GM23338 (cell line): ENCODE results near the gene EPHA3. TPM values are rescaled to one million over a fixed set of nuclear protein-coding genes. Genes with fewer than 3 reads are reported as not detected.

Experiments used
- ATAC-seq: fragments of 200-7000 bp; cut with Tn5 transposase; 3 replicates; pipeline ENCODE4 v1.9.1; 2020
- DNase-seq: peaks from one replicate; pipeline ENCODE4 v3.0.0-alpha.2; 2015; ENCODE audit warnings: low spot score
- H2AFZ ChIP-seq: fragments of 200-600 bp; sonication (generic); 2 replicates; pipeline ENCODE4 v1.8.0; 2016; ENCODE audit warnings: antibody characterized with exemption, mild to moderate bottlenecking, moderate library complexity
- H3F3A ChIP-seq: fragments of 200-600 bp; sonication (generic); replicated peaks from 2 replicates; pipeline ENCODE4 v1.8.0; 2017; ENCODE audit warnings: antibody characterized with exemption, mixed run types, low read depth
- H3K27ac ChIP-seq: fragments of 200-600 bp; sonication (generic); 2 replicates; pipeline ENCODE4 v1.6.1; 2016; ENCODE audit warnings: low read depth
- H3K27me3 ChIP-seq: fragments of 200-600 bp; sonication (generic); 2 replicates; pipeline ENCODE4 v1.8.0; 2016; ENCODE audit warnings: mild to moderate bottlenecking, mixed run types, moderate library complexity; ENCODE audit not compliant: insufficient read depth
- H3K36me3 ChIP-seq: fragments of 200-600 bp; sonication (generic); 2 replicates; pipeline ENCODE4 v1.8.0; 2016; ENCODE audit warnings: mild to moderate bottlenecking; ENCODE audit not compliant: insufficient read depth
- H3K4me1 ChIP-seq: fragments of 200-600 bp; sonication (generic); 2 replicates; pipeline ENCODE4 v1.8.0; 2016; ENCODE audit warnings: mild to moderate bottlenecking, moderate library complexity; ENCODE audit not compliant: insufficient read depth
- H3K4me2 ChIP-seq: fragments of 200-600 bp; sonication (generic); 2 replicates; pipeline ENCODE4 v1.7.1; 2017; ENCODE audit warnings: mixed run types
- H3K4me3 ChIP-seq: fragments of 200-600 bp; sonication (generic); 2 replicates; pipeline ENCODE4 v1.6.1; 2016; ENCODE audit warnings: mixed run types
- H3K79me2 ChIP-seq: fragments of 200-600 bp; sonication (generic); replicated peaks from 2 replicates; pipeline ENCODE4 v1.8.0; 2017; ENCODE audit warnings: mild to moderate bottlenecking; ENCODE audit not compliant: insufficient read depth
- H3K9me2 ChIP-seq: fragments of 200-600 bp; sonication (generic); 2 replicates; pipeline ENCODE4 v1.8.0; 2017; ENCODE audit not compliant: insufficient read depth
- H4K20me1 ChIP-seq: fragments of 200-600 bp; sonication (generic); replicated peaks from 2 replicates; pipeline ENCODE4 v1.8.0; 2017; ENCODE audit warnings: mild to moderate bottlenecking; ENCODE audit not compliant: insufficient read depth
- H3K27ac Mint-ChIP-seq: 2 replicates; pipeline ENCODE4 v1.8.0; 2020; ENCODE audit warnings: inconsistent platforms, mild to moderate bottlenecking, moderate library complexity, mixed read lengths
- H3K27me3 Mint-ChIP-seq: 3 replicates; pipeline ENCODE4 v1.8.0; 2022; ENCODE audit warnings: low read depth, mild to moderate bottlenecking, moderate library complexity, mixed read lengths, inconsistent platforms; ENCODE audit not compliant: insufficient read depth, poor library complexity
- H3K36me3 Mint-ChIP-seq: 3 replicates; pipeline ENCODE4 v1.8.0; 2021; ENCODE audit warnings: low read depth, mild to moderate bottlenecking, inconsistent platforms, moderate library complexity, mixed read lengths
- H3K4me1 Mint-ChIP-seq: 3 replicates; pipeline ENCODE4 v1.8.0; 2020; ENCODE audit warnings: mild to moderate bottlenecking, inconsistent platforms, mixed read lengths
- H3K4me3 Mint-ChIP-seq: 3 replicates; pipeline ENCODE4 v1.8.0; 2021; ENCODE audit warnings: moderate library complexity, mild to moderate bottlenecking, inconsistent platforms, mixed read lengths
- H3K9me3 Mint-ChIP-seq: 3 replicates; pipeline ENCODE4 v1.8.0; 2020; ENCODE audit warnings: moderate library complexity, mild to moderate bottlenecking, inconsistent platforms, mixed read lengths
- CREB1 ChIP-seq: fragments of 250-450 bp; sonication (Bioruptor Pico); IDR thresholded peaks from 2 replicates; pipeline ENCODE4 v1.5.0; 2020; ENCODE audit warnings: low read depth, mild to moderate bottlenecking, moderate library complexity
- CTCF ChIP-seq, 2 experiments: fragments of 200-600 bp in 1 of 2; sonication (generic) in 1 of 2; conservative IDR thresholded peaks; 2 replicates each; pipeline versions ENCODE4 v1.5.1 to v1.6.1; 2016 to 2017; ENCODE audit warnings: antibody characterized with exemption in 2 of 2, low read depth in 2 of 2, mild to moderate bottlenecking in 2 of 2, moderate library complexity in 1 of 2
- ETS1 ChIP-seq: IDR thresholded peaks from 2 replicates; pipeline ENCODE4 v1.6.1; 2016; ENCODE audit warnings: antibody characterized with exemption
- EZH2 ChIP-seq: fragments of 200-600 bp; sonication (generic); IDR thresholded peaks from one replicate; pipeline ENCODE4 v1.8.0; 2017; ENCODE audit warnings: antibody characterized with exemption, mild to moderate bottlenecking, low read depth; ENCODE audit not compliant: unreplicated experiment
- EZH2phosphoT487 ChIP-seq: fragments of 200-600 bp; sonication (generic); IDR thresholded peaks from one replicate; pipeline ENCODE4 v1.8.1; 2018; ENCODE audit warnings: antibody characterized with exemption; ENCODE audit not compliant: unreplicated experiment
- JUNB ChIP-seq: IDR thresholded peaks from one replicate; pipeline ENCODE4 v1.6.1; 2016; ENCODE audit warnings: antibody characterized with exemption; ENCODE audit not compliant: unreplicated experiment
- NANOG ChIP-seq: IDR thresholded peaks from 2 replicates; pipeline ENCODE4 v1.6.1; 2016; ENCODE audit warnings: antibody characterized with exemption, borderline replicate concordance
- POLR2AphosphoS5 ChIP-seq: IDR thresholded peaks from 2 replicates; pipeline ENCODE4 v1.6.1; 2016; ENCODE audit warnings: antibody characterized with exemption, low read depth
- REST ChIP-seq: IDR thresholded peaks from one replicate; pipeline ENCODE4 v1.6.1; 2018; ENCODE audit warnings: antibody characterized with exemption; ENCODE audit not compliant: unreplicated experiment
- STAT1 ChIP-seq: IDR thresholded peaks from one replicate; pipeline ENCODE4 v1.6.1; 2016; ENCODE audit warnings: antibody characterized with exemption; ENCODE audit not compliant: unreplicated experiment
- ZNF114 ChIP-seq: fragments of 250-450 bp; sonication (Bioruptor Pico); IDR thresholded peaks from 2 replicates; pipeline ENCODE4 v1.5.0; 2020; ENCODE audit warnings: mild to moderate bottlenecking, moderate library complexity
- ZNF331 ChIP-seq: fragments of 250-450 bp; sonication (Bioruptor Pico); IDR thresholded peaks from 2 replicates; pipeline ENCODE4 v1.5.0; 2020; ENCODE audit warnings: low read depth, mild to moderate bottlenecking, moderate library complexity
- ZNF462 ChIP-seq: fragments of 250-450 bp; sonication (Bioruptor Pico); IDR thresholded peaks from 2 replicates; pipeline ENCODE4 v1.5.0; 2020; ENCODE audit warnings: mild to moderate bottlenecking, moderate library complexity
- polyA plus RNA-seq: library from polyadenylated mRNA; unstranded; fragments of >200 nt; fragmentation: Nextera tagmentation; extraction: Ambion mirVana; gene quantifications from 2 replicates; pipeline ENCODE4 v1.2.1, GENCODE V29; 2016
- total RNA-seq: library from RNA; depleted of rRNA; stranded (reverse); fragments of >200 nt; shearing (Covaris generic); gene quantifications from 2 replicates; pipeline ENCODE4 v1.2.3, GENCODE V29; 2014

EPHA3 gene
- total and polyA plus RNA-seq, 2 experiments from 2014 or later = 0.05 to 0.21 TPM

GRCh38 chr3:89221924-89222323 lies 114.5 kb downstream of the EPHA3 start:
- H3K4me2 ChIP-seq = no peak overlapping the region
- DNase-seq = no peak
- no peaks in the 10 kb centered on the region for H4K20me1 ChIP-seq
- TF ChIP-seq ZNF114 (no peak), CTCF (conservative IDR thresholded peaks at IDR 0.05; ENCODE audit: low read depth in 2 of 2) (no peak), STAT1 (no peak), EZH2 (no peak), CREB1 (CRISPR knock-in tag) (no peak), REST (no peak), EZH2phosphoT487 (no peak), POLR2AphosphoS5 (no peak), JUNB (no peak), ZNF462 (no peak), NANOG (no peak), ZNF331 (CRISPR knock-in tag) (no peak), ETS1 (no peak)
- H2AFZ ChIP-seq = no peak overlapping the region
- no peaks in the 10 kb centered on the region for H3K4me1 ChIP-seq
- Mint-ChIP-seq H3K27me3 (no peaks in the 10 kb centered on the region), H3K36me3 (no peaks in the 10 kb centered on the region), H3K4me1 (peaks cover 4% of the 10 kb centered on the region; the same call in 2 of the 3 replicates), H3K4me3 (no peak overlapping the region), H3K27ac (no peak overlapping the region), H3K9me3 (peaks cover 8% of the 10 kb centered on the region; the same call in 2 of the 3 replicates)
- no peaks in the 10 kb centered on the region for H3K9me2 ChIP-seq
- H3F3A ChIP-seq = no peaks in the 10 kb centered on the region
- no peaks in the 10 kb centered on the region for H3K27me3 ChIP-seq
- no peaks in the 10 kb centered on the region for H3K79me2 ChIP-seq
- no peak overlapping the region for H3K4me3 ChIP-seq
- H3K27ac ChIP-seq = no peak overlapping the region
- no peaks in the 10 kb centered on the region for H3K36me3 ChIP-seq
- ATAC-seq = no peak
